GM21619 (cell line): ENCODE data around the gene TEKT4.
"Not testable (repeated sequence)": the region's sequence is repeated elsewhere in the genome, so short reads cannot be mapped to it uniquely, and the experiment has no call there.

Experiments
- ATAC-seq: cut with Tn5 transposase; IDR thresholded peaks from one replicate; pipeline ENCODE4 v1.9.1; 2021; ENCODE audit not compliant: unreplicated experiment

The TEKT4 gene, protein sequence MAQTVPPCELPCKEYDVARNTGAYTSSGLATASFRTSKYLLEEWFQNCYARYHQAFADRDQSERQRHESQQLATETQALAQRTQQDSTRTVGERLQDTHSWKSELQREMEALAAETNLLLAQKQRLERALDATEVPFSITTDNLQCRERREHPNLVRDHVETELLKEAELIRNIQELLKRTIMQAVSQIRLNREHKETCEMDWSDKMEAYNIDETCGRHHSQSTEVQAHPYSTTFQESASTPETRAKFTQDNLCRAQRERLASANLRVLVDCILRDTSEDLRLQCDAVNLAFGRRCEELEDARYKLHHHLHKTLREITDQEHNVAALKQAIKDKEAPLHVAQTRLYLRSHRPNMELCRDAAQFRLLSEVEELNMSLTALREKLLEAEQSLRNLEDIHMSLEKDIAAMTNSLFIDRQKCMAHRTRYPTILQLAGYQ

DNA sequence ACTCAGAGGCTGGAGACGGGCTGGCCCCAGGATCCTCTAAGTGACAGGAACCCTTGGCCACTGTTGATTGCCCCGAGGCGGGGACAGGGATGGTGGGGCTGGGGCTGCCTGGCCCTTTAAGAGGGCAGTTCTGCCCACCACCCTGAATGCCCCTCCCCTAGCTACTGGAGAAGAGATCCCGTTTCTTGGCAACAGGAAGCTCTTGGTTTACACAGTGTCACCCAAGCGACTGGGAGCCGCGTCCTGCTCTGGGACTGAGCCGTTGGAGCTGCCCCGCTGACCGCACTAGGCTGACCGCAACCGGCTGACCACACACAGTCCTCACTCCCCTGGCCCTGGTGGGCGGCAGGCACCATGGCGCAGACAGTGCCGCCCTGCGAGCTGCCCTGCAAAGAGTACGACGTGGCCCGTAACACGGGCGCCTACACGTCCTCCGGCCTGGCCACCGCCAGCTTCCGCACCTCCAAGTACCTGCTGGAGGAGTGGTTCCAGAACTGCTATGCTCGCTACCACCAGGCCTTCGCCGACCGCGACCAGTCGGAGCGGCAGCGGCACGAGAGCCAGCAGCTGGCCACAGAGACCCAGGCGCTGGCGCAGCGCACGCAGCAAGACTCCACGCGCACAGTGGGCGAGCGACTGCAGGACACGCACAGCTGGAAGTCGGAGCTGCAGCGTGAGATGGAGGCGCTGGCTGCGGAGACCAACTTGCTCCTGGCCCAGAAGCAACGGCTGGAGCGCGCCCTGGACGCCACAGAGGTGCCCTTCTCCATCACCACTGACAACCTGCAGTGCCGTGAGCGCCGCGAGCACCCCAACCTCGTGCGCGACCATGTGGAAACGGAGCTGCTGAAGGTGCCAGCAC, at the start of gene TEKT4:
Gene TEKT4, plus strand, starts transcription at position 205 of the 862 bp plus-strand sequence. Its CDS starts 150 bp downstream, at position 355.
- ATAC-seq = no peak

DNA sequence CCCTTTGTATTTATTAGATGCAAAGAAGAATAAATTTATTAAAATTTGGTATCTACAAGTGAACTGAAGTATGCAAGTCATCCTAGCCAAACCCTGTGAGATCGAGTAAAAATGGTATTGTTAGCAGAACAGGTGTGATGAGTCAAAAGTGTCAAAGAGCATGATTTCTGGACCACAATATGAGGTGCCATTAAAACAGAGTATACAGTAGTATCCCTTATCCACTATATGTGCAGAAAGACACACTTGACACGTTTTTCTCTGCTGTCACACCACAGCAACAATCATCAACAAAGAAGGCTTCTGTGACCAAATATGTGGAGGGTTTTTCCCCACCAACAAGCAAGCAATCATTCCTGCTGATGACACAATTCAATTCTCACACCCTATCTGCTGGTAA, 32.0 kb upstream of the TEKT4 start:
- not testable (repeated sequence) for ATAC-seq

GRCh38 chr2:94856856-94857255, 14.4 kb upstream of the TEKT4 start:
- ATAC-seq = not testable (repeated sequence)

- ATAC-seq = not testable (repeated sequence)
Observed at GRCh38 chr2:94857367-94858162, 13.7 kb upstream of the TEKT4 start.

DNA sequence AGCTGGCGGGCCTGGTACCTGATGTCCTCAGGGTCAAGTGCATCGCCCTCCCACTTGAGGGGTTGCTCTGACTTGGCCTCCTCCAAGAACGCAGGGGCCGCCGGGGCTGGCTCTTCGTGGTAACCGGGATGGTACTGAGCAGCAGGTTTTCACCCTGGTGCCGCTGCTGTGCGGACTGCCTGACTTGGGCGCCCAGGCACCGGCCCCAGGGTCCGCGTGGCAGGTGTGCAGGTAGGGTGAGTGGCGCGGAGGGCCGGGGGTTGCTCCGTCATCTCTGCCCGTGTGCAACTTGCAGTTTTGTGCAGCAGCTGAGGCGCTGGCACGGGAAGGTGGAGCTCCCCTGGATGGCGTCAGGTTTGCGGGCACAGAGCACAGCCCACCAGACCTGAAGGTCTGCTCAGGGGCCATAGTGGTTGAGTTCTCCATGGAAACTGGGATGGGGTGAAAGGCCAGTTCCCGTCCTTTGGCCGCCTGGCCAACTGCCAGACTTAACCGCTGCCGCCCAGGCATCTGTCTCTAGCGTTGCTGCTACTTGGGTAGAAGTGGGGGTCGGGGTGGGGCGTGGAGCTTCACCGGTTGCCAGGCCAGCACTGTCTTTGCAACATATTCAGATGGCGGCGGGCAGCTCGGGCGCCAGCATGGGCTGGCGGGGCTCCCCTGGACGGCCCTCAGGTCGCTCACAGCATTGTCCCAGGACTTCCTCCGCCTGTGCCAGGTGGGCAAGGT, 12.9 kb upstream of the TEKT4 start:
- ATAC-seq = not testable (repeated sequence)

- no peak for ATAC-seq
Observed at GRCh38 chr2:94861308-94862152, 9.7 kb upstream of the TEKT4 start.

GRCh38 chr2:94862903-94863302, 8.3 kb upstream of the TEKT4 start:
- ATAC-seq = not testable (repeated sequence)

- ATAC-seq = no peak
Observed at GRCh38 chr2:94869131-94869530, 2.1 kb upstream of the TEKT4 start.

DNA sequence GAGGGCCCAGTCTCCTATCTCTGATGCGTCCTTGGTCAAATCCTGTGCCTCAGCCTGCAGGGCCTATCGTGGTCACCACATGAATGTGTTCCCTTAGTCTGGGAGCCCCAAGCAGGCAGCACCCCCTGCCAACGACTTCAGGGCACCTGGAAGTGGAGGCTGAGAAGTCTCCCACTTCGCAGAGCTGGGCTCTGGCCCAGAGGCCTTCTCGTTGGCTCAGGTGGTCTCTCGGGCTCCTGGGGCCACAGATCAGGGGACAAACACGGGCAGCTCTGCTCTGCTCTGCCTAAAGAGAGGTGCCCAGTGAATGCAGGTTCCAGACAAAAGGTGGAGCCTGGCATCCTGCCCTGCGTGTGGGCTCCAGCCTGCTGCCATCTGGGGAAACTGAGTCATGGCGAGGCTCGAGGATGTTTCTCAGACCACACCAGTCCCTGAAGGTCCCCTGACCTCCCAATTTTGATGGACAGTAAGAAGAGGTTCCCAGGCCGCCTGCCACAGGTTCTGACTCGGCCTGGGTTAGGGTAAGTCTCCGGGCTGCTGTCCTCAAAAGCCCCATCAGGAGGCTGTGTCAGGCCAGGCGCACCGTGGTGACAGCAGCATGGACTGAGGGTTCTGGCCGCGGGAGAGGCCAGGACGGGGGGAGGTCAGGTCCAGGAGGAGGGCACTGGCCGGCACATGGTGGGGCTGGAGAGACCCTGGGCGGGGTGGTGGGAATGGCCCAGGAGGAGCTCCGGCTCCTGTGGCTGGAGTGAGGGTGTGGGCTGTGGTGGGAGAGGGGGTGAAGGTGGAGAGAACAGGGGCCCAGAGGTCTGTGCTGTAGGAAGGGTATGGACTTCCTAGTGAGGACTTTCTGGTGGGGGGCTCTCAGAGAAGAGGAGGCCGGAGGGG, 1.4 kb upstream of the TEKT4 start:
- ATAC-seq = no peak

DNA sequence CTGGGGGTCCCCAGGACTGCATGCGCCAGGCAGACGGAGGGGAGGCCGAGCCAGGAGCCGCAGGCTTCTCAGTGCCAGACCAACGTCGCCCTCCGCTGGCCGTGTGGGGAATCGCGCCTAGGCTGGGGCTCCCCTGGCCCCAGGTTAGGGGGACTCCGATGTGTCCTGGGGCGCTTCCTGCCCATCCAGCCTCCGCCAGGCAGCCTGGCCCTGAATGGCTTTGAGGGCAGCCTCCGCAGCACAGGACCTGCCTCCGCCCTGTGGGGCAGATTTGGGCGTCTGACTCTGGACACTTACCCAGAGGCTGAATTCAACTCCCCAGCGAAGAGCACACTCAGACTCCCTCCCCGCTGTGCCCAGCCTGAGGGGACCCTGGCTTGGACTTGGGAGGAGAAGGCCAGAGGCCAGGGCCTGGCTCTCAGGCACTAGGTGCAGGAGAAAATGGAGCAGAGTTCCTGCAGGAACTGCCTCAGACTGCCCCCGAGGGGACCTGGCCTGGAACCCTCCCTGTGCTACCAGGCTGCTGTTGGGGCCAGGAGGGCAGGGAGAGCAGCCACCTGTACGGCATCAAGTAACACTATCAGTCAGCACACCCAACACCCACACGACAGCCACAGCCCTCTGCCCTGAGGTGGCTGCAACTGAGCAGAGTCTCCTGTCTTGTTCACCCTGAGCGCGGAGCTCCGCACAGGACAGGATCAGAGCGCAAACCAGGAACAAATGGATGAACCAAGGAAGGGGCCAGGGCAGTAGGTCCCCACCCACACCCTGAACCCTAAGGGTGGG, 597 bp upstream of the TEKT4 start:
- ATAC-seq = no peak

- ATAC-seq = no peak
Observed at GRCh38 chr2:94872088-94872618, 923 bp downstream of the TEKT4 start.

GRCh38 chr2:94872676-94873361, 1.6 kb downstream of the TEKT4 start:
- no peak for ATAC-seq

DNA sequence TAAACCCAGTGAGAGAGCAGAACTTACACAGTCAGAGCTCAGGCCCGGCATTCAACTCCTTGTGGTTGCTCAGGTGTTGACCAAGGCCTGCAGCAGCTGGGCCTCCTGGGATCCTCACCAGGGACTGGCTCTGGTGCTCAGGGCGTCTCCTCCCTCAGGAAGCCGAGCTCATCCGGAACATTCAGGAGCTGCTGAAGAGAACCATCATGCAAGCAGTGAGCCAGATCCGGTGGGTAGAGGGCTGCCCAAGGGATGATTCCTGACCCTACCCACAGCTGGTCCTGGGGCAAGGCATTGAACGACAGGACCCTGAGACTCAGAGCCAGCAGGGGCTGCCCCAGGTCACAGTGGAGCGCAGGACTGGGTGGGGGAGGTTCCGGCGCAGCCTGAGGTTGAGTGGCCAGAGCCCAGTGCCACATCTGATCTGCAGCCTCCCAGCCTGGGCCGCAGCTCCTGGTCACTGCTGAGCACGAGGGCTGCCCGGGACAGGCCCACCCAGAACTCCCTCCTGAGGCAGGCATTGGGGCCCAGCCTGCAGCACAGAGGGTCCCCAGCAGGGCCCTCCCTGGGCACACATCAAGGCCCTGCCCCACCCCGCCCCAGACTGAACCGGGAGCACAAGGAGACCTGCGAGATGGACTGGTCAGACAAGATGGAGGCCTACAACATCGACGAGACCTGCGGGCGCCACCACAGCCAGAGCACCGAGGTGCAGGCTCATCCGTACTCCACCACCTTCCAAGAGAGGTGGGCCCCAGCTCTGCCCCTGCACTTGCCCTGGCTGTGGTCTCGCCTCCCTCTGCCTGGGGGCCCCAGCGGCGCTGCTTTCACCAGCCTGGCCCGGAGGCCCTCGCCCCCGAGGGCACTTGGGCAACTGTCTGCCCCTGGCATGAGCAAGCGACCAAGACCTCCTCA, 2.4 kb downstream of the TEKT4 start:
- no peak for ATAC-seq

DNA sequence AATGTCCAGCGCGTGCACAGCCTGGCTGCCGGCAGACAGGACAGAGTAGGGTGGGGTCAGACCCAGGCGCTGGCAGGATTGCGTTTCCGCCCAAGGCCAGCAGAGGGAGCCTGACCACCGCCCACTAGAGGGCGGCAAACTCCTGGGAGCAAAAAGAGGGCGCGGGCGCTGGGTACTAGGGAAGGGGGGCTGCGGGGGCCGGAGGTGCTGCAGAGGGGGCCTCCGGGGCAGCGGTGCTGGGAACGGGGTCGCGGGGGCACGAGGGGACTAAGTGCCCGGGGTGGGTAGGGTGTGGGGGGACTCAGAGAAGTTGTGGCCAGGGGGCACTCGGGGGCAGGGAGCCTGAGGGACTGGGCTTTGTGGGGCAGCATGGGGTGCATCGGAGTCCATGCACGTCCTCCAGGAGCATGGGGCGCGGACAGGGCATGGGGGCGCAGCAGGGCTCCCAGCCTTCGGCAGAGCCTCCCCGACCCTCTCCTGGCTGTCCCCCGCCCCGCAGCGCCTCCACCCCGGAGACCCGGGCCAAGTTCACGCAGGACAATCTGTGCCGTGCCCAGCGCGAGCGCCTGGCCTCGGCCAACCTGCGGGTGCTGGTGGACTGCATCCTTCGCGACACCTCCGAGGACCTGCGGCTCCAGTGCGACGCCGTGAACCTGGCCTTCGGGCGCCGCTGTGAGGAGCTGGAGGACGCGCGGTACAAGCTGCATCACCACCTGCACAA, 3.2 kb downstream of the TEKT4 start:
- peak; percentile 92 for ATAC-seq
